Urinary bladder (tissue), 4 donors: ENCODE data around the gene AIP. TPM values are rescaled to one million over a fixed set of nuclear protein-coding genes. Genes with fewer than 3 reads are reported as not detected.
A peak's percentile ranks its signal among the peaks of the same experiment; 100 is the strongest.

ENCODE experiments used
- DNase-seq: peaks from one replicate; pipeline ENCODE4 v3.0.0-alpha.2; 2015; ENCODE audit errors: extremely low spot score
- H3K27ac ChIP-seq: one replicate; pipeline ENCODE4 v1.5.1; 2013; ENCODE audit warnings: low read depth, mild to moderate bottlenecking, moderate library complexity
- H3K36me3 ChIP-seq: one replicate; pipeline ENCODE4 v1.6.1; 2013; ENCODE audit warnings: mild to moderate bottlenecking, moderate library complexity; ENCODE audit not compliant: insufficient read depth
- H3K4me1 ChIP-seq: one replicate; pipeline ENCODE4 v1.6.1; 2013; ENCODE audit warnings: mild to moderate bottlenecking, moderate library complexity; ENCODE audit not compliant: insufficient read depth
- H3K4me3 ChIP-seq: one replicate; pipeline ENCODE4 v1.5.1; 2013; ENCODE audit warnings: low read depth, low read length
- WGBS: extraction: QIAGEN DNeasy Blood & Tissue Kit; methylation state at CpG from one replicate; pipeline ENCODE4 v1.1.7; 2013; 5-methylcytosine and 5-hydroxymethylcytosine counted together
- polyA plus RNA-seq: library from polyadenylated mRNA; stranded (reverse); fragments of 200-250 nt; gene quantifications from one replicate; pipeline ENCODE4 v1.2.3, GENCODE V29; 2013
- total RNA-seq: library from RNA; depleted of rRNA; stranded (reverse); fragments of >200 nt; gene quantifications from one replicate; pipeline ENCODE4 v1.2.3, GENCODE V29; 2014
- donor health status: healthy with polysubstance abuse.
- donor health status: healthy.

AIP gene
- total and polyA plus RNA-seq, 2 donors = 42.9 to 135 TPM

- no peak for DNase-seq
- 96% methylated on average over 26 of the region's 26 CpGs for WGBS
- Histone ChIP-seq H3K36me3 (no peaks in the 10 kb centered on the region), H3K27ac (no peak overlapping the region), H3K4me3 (no peak overlapping the region), H3K4me1 (no peaks in the 10 kb centered on the region)
Measured at GRCh38 chr11:67499808-67500483, 17.1 kb downstream of the AIP start.

- H3K36me3 ChIP-seq = no peaks in the 10 kb centered on the region
Measured at GRCh38 chr11:67500484-67500821, 17.6 kb downstream of the AIP start.

GRCh38 chr11:67500831-67501715, 18.2 kb downstream of the AIP start:
- no peak for DNase-seq
- WGBS = 94% methylated on average over 9 of the region's 9 CpGs
- Histone ChIP-seq H3K4me1 (no peaks in the 10 kb centered on the region), H3K4me3 (no peak overlapping the region), H3K27ac (no peak overlapping the region), H3K36me3 (no peaks in the 10 kb centered on the region)

More at GRCh38 chr11:67500484-67500821, 17.6 kb downstream of the AIP start:
- WGBS = 97% methylated on average over 1 of the region's 1 CpG
- no peak for DNase-seq
- Histone ChIP-seq H3K4me3 (no peak overlapping the region), H3K27ac (no peak overlapping the region), H3K4me1 (no peaks in the 10 kb centered on the region)

DNA sequence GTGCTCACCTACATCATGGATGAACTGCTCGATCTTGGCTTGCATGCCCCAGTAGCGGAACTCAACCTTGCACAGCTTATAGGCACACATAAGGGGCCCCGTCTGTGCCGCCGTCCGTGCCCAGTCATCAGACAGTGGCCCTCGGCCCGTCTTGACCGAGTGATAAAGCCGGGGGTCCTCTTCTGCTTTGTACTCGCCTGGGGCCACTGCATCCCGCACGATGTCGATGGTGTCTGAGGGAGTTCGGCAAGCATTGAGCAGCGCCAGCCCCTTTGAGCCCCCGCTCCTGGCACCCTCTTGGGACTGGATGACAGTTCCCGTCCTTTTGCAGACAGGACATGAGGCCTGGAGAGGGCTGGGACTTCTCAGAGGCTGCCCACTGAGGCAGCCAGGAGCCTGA, 19.0 kb downstream of the AIP start:
- Histone ChIP-seq H3K27ac (no peak overlapping the region), H3K4me1 (no peaks in the 10 kb centered on the region), H3K4me3 (no peak overlapping the region), H3K36me3 (no peaks in the 10 kb centered on the region)
- 97% methylated on average over 18 of the region's 18 CpGs for WGBS
- DNase-seq = no peak

GRCh38 chr11:67502328-67502979, 19.6 kb downstream of the AIP start:
- DNase-seq = no peak
- WGBS = 96% methylated on average over 18 of the region's 18 CpGs
- Histone ChIP-seq H3K36me3 (no peaks in the 10 kb centered on the region), H3K4me3 (no peak overlapping the region), H3K27ac (no peak overlapping the region), H3K4me1 (no peaks in the 10 kb centered on the region)

GRCh38 chr11:67503119-67504004, 20.5 kb downstream of the AIP start:
- WGBS = 77% methylated on average over 19 of the region's 19 CpGs
- no peaks in the 10 kb centered on the region for H3K4me1 ChIP-seq
- no peak overlapping the region for H3K27ac ChIP-seq
- peak overlapping the region; percentile 57 for H3K4me3 ChIP-seq
- DNase-seq = no peak
- no peaks in the 10 kb centered on the region for H3K36me3 ChIP-seq

GRCh38 chr11:67504005-67504949, 21.5 kb downstream of the AIP start:
- WGBS = 2% methylated on average over 101 of the region's 101 CpGs
- Histone ChIP-seq H3K36me3 (no peaks in the 10 kb centered on the region), H3K4me3 (peak overlapping the region; percentile 57), H3K4me1 (no peaks in the 10 kb centered on the region), H3K27ac (peak overlapping the region; percentile 91)
- no peak for DNase-seq

DNA sequence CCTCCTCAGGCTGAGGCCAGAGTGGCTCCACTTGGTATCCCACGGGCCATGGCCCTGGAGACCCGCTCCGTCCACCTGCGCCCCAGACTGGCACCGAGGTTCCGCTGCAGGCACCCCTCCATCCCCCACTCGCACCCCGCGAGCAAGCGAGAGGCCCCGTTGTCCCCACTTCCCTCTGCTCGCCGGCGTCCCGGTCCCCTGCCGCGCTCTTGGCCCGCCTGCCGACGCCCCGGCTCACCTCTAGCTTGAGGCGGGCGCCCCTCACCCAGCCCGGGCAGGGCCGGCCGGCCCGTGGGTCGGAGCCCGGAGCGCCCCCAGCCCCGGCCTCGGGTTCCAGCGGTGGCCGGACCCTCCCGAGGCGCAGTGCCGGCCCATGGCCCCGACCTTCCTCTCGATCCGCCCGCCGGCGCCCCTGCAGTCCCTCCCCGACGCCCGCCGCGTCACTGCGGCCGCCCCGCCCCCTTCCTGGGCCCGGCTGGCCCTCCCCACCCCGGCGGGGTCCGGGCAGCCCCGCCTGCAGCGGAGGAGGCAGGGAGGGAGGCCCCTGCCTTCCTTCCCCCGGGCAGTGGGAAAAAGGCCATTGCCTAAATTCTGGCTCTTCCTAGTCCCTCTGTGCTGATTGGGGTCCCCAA, 22.2 kb downstream of the AIP start, which contains the start of gene PITPNM1:
Gene PITPNM1, minus strand, starts transcription at position 414 of the 632 bp plus-strand sequence. CDS start 1,183 bp downstream, outside the sequence.
- no peaks in the 10 kb centered on the region for H3K36me3 ChIP-seq
- H3K4me1 ChIP-seq = no peaks in the 10 kb centered on the region
- H3K27ac ChIP-seq = peak within 1 kb of the TSS; percentile 91
- WGBS = under 1% methylated on average over 58 of the region's 58 CpGs
- peak within 1 kb of the TSS; percentile 57 for H3K4me3 ChIP-seq
- DNase-seq = no peak

- H3K36me3 ChIP-seq = no peaks in the 10 kb centered on the region
- H3K4me1 ChIP-seq = no peaks in the 10 kb centered on the region
- DNase-seq = peak; percentile 43
- H3K27ac ChIP-seq = peak overlapping the region; percentile 90
- WGBS = 15% methylated on average over 17 of the region's 17 CpGs
- H3K4me3 ChIP-seq = no peak overlapping the region
Measured at GRCh38 chr11:67505605-67506396, 23.0 kb downstream of the AIP start.

- Histone ChIP-seq H3K4me1 (no peaks in the 10 kb centered on the region), H3K27ac (no peak overlapping the region), H3K4me3 (no peak overlapping the region), H3K36me3 (no peaks in the 10 kb centered on the region)
- no peak for DNase-seq
- 87% methylated on average over 16 of the region's 16 CpGs for WGBS
Measured at GRCh38 chr11:67506426-67507051, 23.7 kb downstream of the AIP start.
